Activated CD4-positive, alpha-beta T cell treated with anti-CD3 and anti-CD28 coated beads for 4 hours (primary cell): Measurements from ENCODE around the gene GRK5.

ENCODE experiments used
- DNase-seq, 2 donors: peaks; one replicate each; pipeline ENCODE4 v3.0.0-alpha.2; 2020

The GRK5 gene

GRCh38 chr10:119347181-119347974, 140.0 kb downstream of the GRK5 start:
- DNase-seq = no peak

- no peak for DNase-seq
These were observed 140.7 kb downstream of the GRK5 start for GRCh38 chr10:119348106-119348505.

GRCh38 chr10:119348516-119349240, 141.3 kb downstream of the GRK5 start:
- no peak for DNase-seq

GRCh38 chr10:119349341-119349740, 142.0 kb downstream of the GRK5 start:
- DNase-seq = no peak

- no peak for DNase-seq
These were observed 142.6 kb downstream of the GRK5 start for GRCh38 chr10:119349937-119350501.

GRCh38 chr10:119350502-119351097, 143.2 kb downstream of the GRK5 start:
- DNase-seq = no peak

- DNase-seq = no peak
These were observed 143.8 kb downstream of the GRK5 start for GRCh38 chr10:119351189-119351588.

- no peak for DNase-seq
These were observed 144.7 kb downstream of the GRK5 start for GRCh38 chr10:119352042-119352441.

GRCh38 chr10:119352807-119353206, 145.4 kb downstream of the GRK5 start:
- DNase-seq = no peak

GRCh38 chr10:119353421-119353820, 146.1 kb downstream of the GRK5 start:
- DNase-seq = no peak

GRCh38 chr10:119355930-119356329, 148.6 kb downstream of the GRK5 start:
- no peak for DNase-seq

- no peak for DNase-seq
These were observed 150.2 kb downstream of the GRK5 start for GRCh38 chr10:119357412-119358151.

GRCh38 chr10:119358152-119358512, 150.8 kb downstream of the GRK5 start:
- DNase-seq = no peak

GRCh38 chr10:119358567-119358966, 151.2 kb downstream of the GRK5 start:
- no peak for DNase-seq

- no peak for DNase-seq
These were observed 151.7 kb downstream of the GRK5 start for GRCh38 chr10:119359025-119359424.

GRCh38 chr10:119360181-119360921, 153.0 kb downstream of the GRK5 start:
- DNase-seq = no peak

- DNase-seq = no peak
These were observed 153.7 kb downstream of the GRK5 start for GRCh38 chr10:119361037-119361436.

GRCh38 chr10:119362122-119362521, 154.8 kb downstream of the GRK5 start:
- DNase-seq = no peak

GRCh38 chr10:119364645-119365600, 157.6 kb downstream of the GRK5 start:
- DNase-seq = no peak

GRCh38 chr10:119365773-119366599, 158.6 kb downstream of the GRK5 start:
- DNase-seq = no peak
